Suprapubic skin (tissue), 4 donors: ENCODE measurements around the gene JAK1. TPM values are rescaled to one million over a fixed set of nuclear protein-coding genes. Genes with fewer than 3 reads are reported as not detected.

Source experiments
- DNase-seq, 2 donors: peaks; one replicate each; pipeline ENCODE4 v3.0.0-alpha.2; 2019; ENCODE audit warnings: low spot score in 2 of 2
- H3K27ac ChIP-seq: fragments of 200-600 bp; sonication (generic); one replicate; pipeline ENCODE4 v1.5.1; 2019
- H3K27me3 ChIP-seq: fragments of 200-600 bp; sonication (generic); one replicate; pipeline ENCODE4 v1.5.1; 2019
- H3K36me3 ChIP-seq: fragments of 200-600 bp; sonication (generic); one replicate; pipeline ENCODE4 v1.5.1; 2019
- H3K4me1 ChIP-seq: fragments of 200-600 bp; sonication (generic); one replicate; pipeline ENCODE4 v1.5.1; 2019
- H3K4me3 ChIP-seq: fragments of 200-600 bp; sonication (generic); one replicate; pipeline ENCODE4 v1.5.1; 2019; ENCODE audit warnings: mild to moderate bottlenecking
- H3K9me3 ChIP-seq: fragments of 200-600 bp; sonication (generic); one replicate; pipeline ENCODE4 v1.5.1; 2019
- EP300 ChIP-seq: sonication (generic); formaldehyde crosslinking; IDR thresholded peaks from one replicate; pipeline ENCODE4 v1.6.1; 2017; ENCODE audit warnings: antibody characterized with exemption
- POLR2A ChIP-seq, 2 donors: fragments of 450-650 bp; IDR thresholded peaks; one replicate each; pipeline ENCODE4 v1.6.1; 2017; ENCODE audit warnings: antibody characterized with exemption in 2 of 2, mild to moderate bottlenecking in 2 of 2, moderate library complexity in 2 of 2
- POLR2AphosphoS5 ChIP-seq, 3 donors: sonication (generic); formaldehyde crosslinking; IDR thresholded peaks; one replicate each; pipeline ENCODE4 v1.6.1; 2017; ENCODE audit warnings: antibody characterized with exemption in 3 of 3
- WGBS: methylation state at CpG from one replicate; pipeline ENCODE4 v1.1.5; 2018; 5-methylcytosine and 5-hydroxymethylcytosine counted together
- total RNA-seq, 4 donors: library from RNA; depleted of rRNA; stranded (reverse); fragments of >200 nt; gene quantifications; one replicate each; pipeline ENCODE4 v1.1.0, GENCODE V29; 2016
- TF ChIP-seq, protein P1 (sequence below), 2 donors: fragments of 200-600 bp in 1 of 2; fragments of 450-650 bp in 1 of 2; sonication (generic) in 1 of 2; IDR thresholded peaks; one replicate each; pipeline ENCODE4 v1.5.1; 2016 to 2019; ENCODE audit warnings: antibody characterized with exemption in 2 of 2, mild to moderate bottlenecking in 1 of 2, moderate library complexity in 1 of 2

Gene JAK1
- total RNA-seq, 4 donors from 2014 or later: 99.0 to 169 (median 127) TPM

DNA sequence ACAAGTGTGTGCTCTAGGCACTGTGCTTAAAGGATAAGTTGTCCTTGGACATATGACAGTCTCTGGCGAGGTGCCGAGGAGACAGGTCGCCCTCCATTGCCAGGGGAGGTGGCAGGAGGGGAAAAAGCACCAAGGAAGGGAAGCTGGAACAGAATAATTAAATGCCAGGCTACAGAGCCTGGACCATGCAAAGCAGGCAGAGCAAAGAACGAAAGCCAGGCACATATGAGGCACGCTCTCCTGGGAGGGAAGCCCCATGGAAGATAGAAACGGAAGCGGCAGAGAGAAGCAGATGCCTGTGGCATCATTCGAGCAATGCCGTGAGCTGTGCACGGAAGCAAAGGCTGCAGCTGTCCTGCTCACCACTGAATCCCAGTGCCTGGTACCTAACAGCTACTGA, 91.2 kb downstream of the JAK1 start:
- DNase-seq: no peak
- H3K9me3 ChIP-seq: no peaks in the 10 kb centered on the region
- no peaks in the 10 kb centered on the region for H3K27me3 ChIP-seq
- no peak overlapping the region for H3K4me3 ChIP-seq
- no peak overlapping the region for H3K27ac ChIP-seq
- WGBS: 96% methylated on average over 10 of the region's 10 CpGs
- no peak for TF ChIP-seq POLR2A (IDR thresholded peaks at IDR 0.05)
- TF ChIP-seq POLR2AphosphoS5 (IDR thresholded peaks at IDR 0.05): no peak
- TF ChIP-seq, protein P1, sequence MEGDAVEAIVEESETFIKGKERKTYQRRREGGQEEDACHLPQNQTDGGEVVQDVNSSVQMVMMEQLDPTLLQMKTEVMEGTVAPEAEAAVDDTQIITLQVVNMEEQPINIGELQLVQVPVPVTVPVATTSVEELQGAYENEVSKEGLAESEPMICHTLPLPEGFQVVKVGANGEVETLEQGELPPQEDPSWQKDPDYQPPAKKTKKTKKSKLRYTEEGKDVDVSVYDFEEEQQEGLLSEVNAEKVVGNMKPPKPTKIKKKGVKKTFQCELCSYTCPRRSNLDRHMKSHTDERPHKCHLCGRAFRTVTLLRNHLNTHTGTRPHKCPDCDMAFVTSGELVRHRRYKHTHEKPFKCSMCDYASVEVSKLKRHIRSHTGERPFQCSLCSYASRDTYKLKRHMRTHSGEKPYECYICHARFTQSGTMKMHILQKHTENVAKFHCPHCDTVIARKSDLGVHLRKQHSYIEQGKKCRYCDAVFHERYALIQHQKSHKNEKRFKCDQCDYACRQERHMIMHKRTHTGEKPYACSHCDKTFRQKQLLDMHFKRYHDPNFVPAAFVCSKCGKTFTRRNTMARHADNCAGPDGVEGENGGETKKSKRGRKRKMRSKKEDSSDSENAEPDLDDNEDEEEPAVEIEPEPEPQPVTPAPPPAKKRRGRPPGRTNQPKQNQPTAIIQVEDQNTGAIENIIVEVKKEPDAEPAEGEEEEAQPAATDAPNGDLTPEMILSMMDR (IDR thresholded peaks at IDR 0.05): no peak
- TF ChIP-seq EP300: no peak
- H3K4me1 ChIP-seq: peaks cover 4% of the 10 kb centered on the region
- peaks cover 78% of the 10 kb centered on the region for H3K36me3 ChIP-seq

- H3K4me1 ChIP-seq: peaks cover 4% of the 10 kb centered on the region
- 90% methylated on average over 3 of the region's 3 CpGs for WGBS
- H3K36me3 ChIP-seq: peaks cover 83% of the 10 kb centered on the region
- no peak overlapping the region for H3K27ac ChIP-seq
- no peaks in the 10 kb centered on the region for H3K9me3 ChIP-seq
- no peak for DNase-seq
- H3K27me3 ChIP-seq: no peaks in the 10 kb centered on the region
- H3K4me3 ChIP-seq: no peak overlapping the region
- TF ChIP-seq POLR2AphosphoS5 (IDR thresholded peaks at IDR 0.05) (no peak), POLR2A (IDR thresholded peaks at IDR 0.05) (no peak), EP300 (no peak)
- TF ChIP-seq, protein P1 (IDR thresholded peaks at IDR 0.05): no peak
Observed at GRCh38 chr1:64874666-64875065, 91.7 kb downstream of the JAK1 start.

- no peak overlapping the region for H3K27ac ChIP-seq
- WGBS: 91% methylated on average over 9 of the region's 9 CpGs
- peaks cover 89% of the 10 kb centered on the region for H3K36me3 ChIP-seq
- TF ChIP-seq POLR2AphosphoS5 (IDR thresholded peaks at IDR 0.05) (no peak), POLR2A (IDR thresholded peaks at IDR 0.05) (no peak), EP300 (no peak)
- TF ChIP-seq, protein P1 (IDR thresholded peaks at IDR 0.05): no peak
- no peak for DNase-seq
- H3K4me1 ChIP-seq: no peaks in the 10 kb centered on the region
- H3K27me3 ChIP-seq: no peaks in the 10 kb centered on the region
- no peaks in the 10 kb centered on the region for H3K9me3 ChIP-seq
- H3K4me3 ChIP-seq: no peak overlapping the region
Observed at GRCh38 chr1:64873576-64873975, 92.8 kb downstream of the JAK1 start.

DNA sequence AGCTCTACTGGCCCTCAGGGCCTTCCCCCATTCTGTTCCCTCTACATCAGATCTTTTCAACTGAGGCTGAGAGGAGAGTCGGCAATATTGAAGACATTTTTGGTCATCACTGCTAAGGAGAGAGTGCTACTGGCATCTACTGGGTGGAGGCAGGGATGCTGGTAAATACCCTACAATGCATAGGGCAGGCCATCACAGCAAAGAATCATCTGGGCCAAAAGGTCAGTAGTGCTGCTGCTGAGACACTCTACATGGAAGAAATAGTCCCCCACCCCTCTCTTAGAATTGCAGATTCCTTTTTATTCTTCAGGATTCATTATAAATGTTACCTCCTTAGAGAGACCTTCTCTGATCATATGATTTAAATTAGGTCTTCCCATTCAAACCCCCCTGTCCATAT, 94.3 kb downstream of the JAK1 start:
- Histone ChIP-seq H3K27me3 (no peaks in the 10 kb centered on the region), H3K4me1 (no peaks in the 10 kb centered on the region), H3K9me3 (no peaks in the 10 kb centered on the region), H3K27ac (no peak overlapping the region), H3K4me3 (no peak overlapping the region), H3K36me3 (peaks cover 92% of the 10 kb centered on the region)
- DNase-seq: no peak
- TF ChIP-seq EP300 (no peak), POLR2AphosphoS5 (IDR thresholded peaks at IDR 0.05) (no peak), POLR2A (IDR thresholded peaks at IDR 0.05) (no peak)
- TF ChIP-seq, protein P1 (IDR thresholded peaks at IDR 0.05): no peak
- WGBS: 100% methylated on average over 1 of the region's 1 CpG

DNA sequence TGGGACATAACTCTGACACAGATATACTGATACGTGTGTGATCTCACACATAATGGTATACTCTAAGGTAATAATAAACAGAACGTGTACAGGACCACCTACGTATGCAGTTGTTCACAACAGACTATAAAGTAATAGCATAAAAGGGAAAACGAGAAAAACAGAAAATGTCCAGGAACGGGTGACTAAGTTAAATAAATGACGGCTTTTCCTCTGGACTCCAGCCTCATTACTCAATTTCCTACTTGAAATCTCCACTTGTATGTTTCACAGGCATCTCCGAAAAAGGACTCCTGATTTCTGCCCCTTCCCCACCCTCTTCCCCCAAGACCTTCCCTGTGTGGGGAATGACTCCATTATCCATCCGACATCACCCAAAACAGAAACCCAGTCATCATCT, 95.1 kb downstream of the JAK1 start:
- WGBS: 96% methylated on average over 8 of the region's 8 CpGs
- Histone ChIP-seq H3K4me1 (no peaks in the 10 kb centered on the region), H3K36me3 (peaks cover 94% of the 10 kb centered on the region)

More for the DNA sequence above, 95.1 kb downstream of the JAK1 start:
- TF ChIP-seq POLR2AphosphoS5 (IDR thresholded peaks at IDR 0.05) (no peak), EP300 (no peak), POLR2A (IDR thresholded peaks at IDR 0.05) (no peak)
- TF ChIP-seq, protein P1 (IDR thresholded peaks at IDR 0.05): no peak
- Histone ChIP-seq H3K27me3 (no peaks in the 10 kb centered on the region), H3K27ac (no peak overlapping the region), H3K4me3 (no peak overlapping the region), H3K9me3 (no peaks in the 10 kb centered on the region)
- no peak for DNase-seq
